GM21723 (cell line): Measurements from ENCODE around the gene PTMA.
"Not testable (repeated sequence)": the region's sequence is repeated elsewhere in the genome, so short reads cannot be mapped to it uniquely, and the experiment has no call there.

Experiments used
- ATAC-seq: cut with Tn5 transposase; IDR thresholded peaks from one replicate; pipeline ENCODE4 v1.9.1; 2021; ENCODE audit warnings: mild to moderate bottlenecking, moderate library complexity; ENCODE audit not compliant: unreplicated experiment

The PTMA gene

GRCh38 chr2:231707927-231708772 is at the start of gene PTMA:
TSS of gene PTMA (plus strand) at chr2:231708525. CDS start at chr2:231708707, 182 bp downstream.
- ATAC-seq = peak; percentile 61

- not testable (repeated sequence) for ATAC-seq
These were observed 48.3 kb upstream of the PTMA start for GRCh38 chr2:231660073-231660472.

GRCh38 chr2:231660860-231661259 is 47.5 kb upstream of the PTMA start:
- no peak for ATAC-seq

- no peak for ATAC-seq
These were observed 46.8 kb upstream of the PTMA start for GRCh38 chr2:231661422-231662027.

GRCh38 chr2:231662028-231662810 is 46.1 kb upstream of the PTMA start:
- peak; percentile 68 for ATAC-seq

- no peak for ATAC-seq
These were observed 45.4 kb upstream of the PTMA start for GRCh38 chr2:231662811-231663457.

- no peak for ATAC-seq
These were observed 44.7 kb upstream of the PTMA start for GRCh38 chr2:231663458-231664212.

GRCh38 chr2:231664727-231665126 is 43.6 kb upstream of the PTMA start:
- no peak for ATAC-seq

- no peak for ATAC-seq
These were observed 42.8 kb upstream of the PTMA start for GRCh38 chr2:231665245-231666170.

- peak; percentile 54 for ATAC-seq
These were observed 41.9 kb upstream of the PTMA start for GRCh38 chr2:231666171-231667095.

GRCh38 chr2:231667096-231667427 is 41.3 kb upstream of the PTMA start:
- ATAC-seq = no peak

- no peak for ATAC-seq
These were observed 40.8 kb upstream of the PTMA start for GRCh38 chr2:231667496-231667895.

- no peak for ATAC-seq
These were observed 39.3 kb upstream of the PTMA start for GRCh38 chr2:231668981-231669380.

GRCh38 chr2:231671270-231672050 is 36.9 kb upstream of the PTMA start:
- peak; percentile 44 for ATAC-seq

GRCh38 chr2:231672617-231673347 is 35.5 kb upstream of the PTMA start:
- ATAC-seq = peak; percentile 47

GRCh38 chr2:231673348-231673770 is 35.0 kb upstream of the PTMA start:
- no peak for ATAC-seq
